Measurements from ENCODE around the gene DIP2C.
A peak's percentile ranks its signal among the peaks of the same experiment; 100 is the strongest.
"Not testable (repeated sequence)": the region's sequence is repeated elsewhere in the genome, so short reads cannot be mapped to it uniquely, and the experiment has no call there.

The DIP2C gene

GRCh38 chr10:491667-492424 is 197.6 kb downstream of the DIP2C start:
- DNase-seq: no peak

DNA sequence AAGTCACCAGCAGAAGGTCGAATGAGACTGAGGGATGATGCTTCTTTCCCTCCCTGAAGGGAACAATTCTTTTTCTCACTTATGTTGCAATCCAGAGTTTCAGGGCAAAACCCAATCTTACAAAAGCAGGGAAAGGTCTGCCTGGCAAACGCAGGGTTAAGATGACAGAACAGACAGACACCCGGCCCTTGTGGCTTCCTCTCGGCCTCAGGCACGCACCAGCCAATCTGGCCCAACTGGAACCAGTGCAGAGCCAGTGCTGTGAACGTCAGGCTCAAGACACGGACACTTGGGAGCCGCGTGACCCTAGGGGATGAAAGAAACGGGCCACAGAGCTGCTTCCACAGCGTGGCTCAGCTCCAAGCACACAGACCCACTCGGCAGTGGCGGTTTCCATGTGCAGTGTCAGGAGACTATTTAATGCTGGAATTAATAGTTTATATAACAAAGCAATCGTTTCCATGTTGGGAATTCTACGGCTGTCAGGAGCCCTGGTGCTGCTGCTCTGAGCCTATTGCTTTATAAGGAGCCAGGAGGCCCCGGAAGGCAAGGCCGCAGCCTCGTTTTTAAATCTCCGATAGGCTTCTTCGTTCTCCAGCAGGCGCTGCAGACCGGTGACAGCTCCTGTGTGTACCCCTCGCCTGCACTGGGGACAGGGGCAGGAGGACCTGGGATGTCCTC is 198.4 kb downstream of the DIP2C start:
- DNase-seq: no peak

GRCh38 chr10:490256-490655 is 199.2 kb downstream of the DIP2C start:
- DNase-seq: no peak

DNA sequence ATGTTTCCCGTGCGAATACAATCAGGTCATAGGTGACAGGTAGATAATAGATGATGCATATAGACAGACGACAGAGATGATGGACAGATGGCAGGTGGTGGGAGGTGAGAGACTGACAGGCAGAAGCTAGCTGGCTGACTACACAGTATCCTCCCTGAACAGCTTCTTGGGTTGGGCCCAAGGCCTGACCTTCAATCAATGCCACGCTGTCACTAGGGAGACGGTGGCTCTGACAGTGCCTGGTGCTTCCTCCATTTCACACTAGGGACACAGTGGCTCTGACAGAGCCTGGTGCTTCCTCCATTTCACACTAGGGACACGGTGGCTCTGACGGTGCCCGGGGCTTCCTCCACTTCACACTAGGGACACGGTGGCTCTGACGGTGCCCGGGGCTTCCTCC is 200.1 kb downstream of the DIP2C start:
- DNase-seq: no peak

DNA sequence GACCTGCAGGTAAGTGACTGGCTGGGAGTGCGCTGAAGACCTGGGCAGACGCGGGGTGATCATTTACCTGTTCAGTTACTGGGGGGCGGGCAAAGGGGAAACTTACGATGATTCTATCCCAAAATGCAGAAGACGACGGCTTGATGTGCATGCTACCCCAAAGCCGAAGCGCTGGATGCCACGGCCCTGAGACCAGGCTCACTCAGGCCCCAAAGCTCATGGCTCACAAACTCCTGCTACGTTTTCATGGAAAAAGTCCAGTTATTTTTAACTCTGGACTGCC is 200.6 kb downstream of the DIP2C start:
- DNase-seq: no peak

GRCh38 chr10:488081-488932 is 201.2 kb downstream of the DIP2C start:
- DNase-seq: no peak

DNA sequence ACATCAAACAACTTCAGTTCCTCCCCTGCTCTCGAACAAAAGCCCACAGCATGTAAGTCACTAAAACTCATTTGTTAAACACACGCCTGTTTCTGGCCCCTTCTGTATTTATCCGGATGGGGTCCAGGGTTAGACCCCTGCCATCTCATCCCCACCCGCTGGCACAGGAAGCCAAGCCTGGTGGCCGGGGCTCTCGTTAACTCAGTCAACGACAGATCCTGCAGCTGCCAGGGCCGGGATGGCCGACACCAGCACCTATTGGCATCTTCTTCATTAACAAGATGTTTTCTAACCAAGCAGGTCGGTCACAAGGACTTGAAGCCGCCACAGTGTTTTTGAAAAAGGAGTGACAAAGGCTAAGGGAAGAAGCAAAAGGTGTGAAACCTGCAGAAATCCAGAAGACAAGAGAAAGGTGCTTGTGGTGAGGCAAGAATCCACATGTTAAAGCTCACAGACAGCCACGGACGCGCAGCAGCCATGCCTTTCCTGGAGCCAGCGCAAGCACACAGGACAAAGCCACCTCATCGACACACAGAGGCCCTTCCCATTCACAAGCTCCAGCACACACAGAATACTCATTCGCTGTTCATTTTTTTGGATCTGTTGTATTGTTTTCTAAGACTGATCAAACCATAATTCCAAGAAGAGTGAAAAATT is 202.7 kb downstream of the DIP2C start:
- no peak for DNase-seq

DNA sequence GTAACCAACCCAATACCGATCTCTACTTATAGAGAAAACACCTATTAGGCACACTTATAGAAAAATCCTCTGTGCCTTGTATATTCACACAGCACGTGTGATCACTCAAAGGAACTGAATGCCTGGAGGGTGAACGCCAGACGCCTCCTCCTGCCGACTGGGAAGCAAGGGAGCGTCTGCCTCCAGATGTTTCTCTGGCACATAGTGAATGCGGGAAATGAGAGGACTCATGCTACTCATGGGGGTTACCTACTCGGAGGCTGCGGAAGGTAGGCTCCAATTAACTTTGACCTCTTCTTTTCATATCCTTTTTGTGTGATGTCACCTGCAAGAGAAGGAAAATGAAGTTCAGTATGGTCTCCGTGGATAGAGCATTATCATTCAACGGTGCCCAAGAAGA is 203.3 kb downstream of the DIP2C start:
- no peak for DNase-seq

- no peak for DNase-seq
Measured at GRCh38 chr10:485776-486175, 203.7 kb downstream of the DIP2C start.

GRCh38 chr10:484925-485661 is 204.4 kb downstream of the DIP2C start:
- peak; percentile 40 for DNase-seq

GRCh38 chr10:484441-484924 is 205.0 kb downstream of the DIP2C start:
- DNase-seq: peak; percentile 34

- DNase-seq: no peak
Measured at GRCh38 chr10:483261-483660, 206.2 kb downstream of the DIP2C start.

GRCh38 chr10:482848-483247 is 206.6 kb downstream of the DIP2C start:
- no peak for DNase-seq

GRCh38 chr10:482051-482501 is 207.4 kb downstream of the DIP2C start:
- DNase-seq: no peak

DNA sequence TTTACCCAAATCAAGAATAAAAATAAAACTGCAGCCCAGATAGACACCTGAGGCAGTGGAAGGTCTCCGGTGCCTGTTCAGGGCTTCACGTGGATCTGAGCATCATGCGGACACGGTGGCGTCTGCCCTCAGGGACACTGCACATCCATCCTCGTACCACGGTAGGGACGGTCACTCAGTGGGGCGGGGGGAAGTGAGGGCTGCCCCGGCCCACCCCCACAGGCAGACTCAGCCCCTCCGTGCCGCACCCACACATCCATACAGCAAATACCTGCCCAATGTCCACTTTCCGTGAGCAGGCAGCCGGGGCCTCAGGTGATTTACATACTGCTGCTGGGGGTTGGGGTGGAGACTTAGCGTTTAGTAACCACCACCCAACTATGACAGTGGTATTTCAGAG is 207.8 kb downstream of the DIP2C start:
- no peak for DNase-seq

- no peak for DNase-seq
Measured at GRCh38 chr10:480928-481552, 208.4 kb downstream of the DIP2C start.

GRCh38 chr10:480498-480927 is 209.0 kb downstream of the DIP2C start:
- DNase-seq: no peak

GRCh38 chr10:479706-480497 is 209.6 kb downstream of the DIP2C start:
- not testable (repeated sequence) for DNase-seq

- no peak for DNase-seq
Measured at GRCh38 chr10:478471-479245, 210.8 kb downstream of the DIP2C start.

DNA sequence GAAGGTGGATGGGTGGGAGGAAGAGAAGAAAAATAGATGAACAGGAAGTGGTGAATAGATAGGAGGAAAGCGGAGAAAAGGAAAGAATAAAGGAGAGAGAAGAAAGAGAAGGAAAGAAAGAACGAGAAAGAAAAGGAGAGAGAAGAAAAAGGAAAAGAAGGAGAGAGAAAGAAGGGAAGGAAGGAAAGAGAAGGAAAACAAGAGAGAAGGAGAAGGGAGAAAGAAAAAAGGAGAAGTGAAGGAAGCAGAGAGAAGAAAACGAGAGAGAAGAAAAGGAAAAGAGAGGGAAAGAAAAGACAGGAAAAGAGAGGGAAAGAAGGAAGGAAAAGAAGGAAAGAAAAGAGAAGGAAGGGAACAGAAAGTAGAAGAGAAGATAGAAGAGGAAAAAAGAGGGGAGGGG is 211.8 kb downstream of the DIP2C start:
- DNase-seq: no peak

All from activated CD4-positive, alpha-beta T cell treated with anti-CD3 and anti-CD28 coated beads, Interleukin-2, Interleukin-6, amounts not matched to agents 100 ng/mL and 50 ng/mL, durations not matched to agents 16 hours and 8 hours (primary cell).